H9 (cell line): ENCODE results near the gene NPB. TPM values are rescaled to one million over a fixed set of nuclear protein-coding genes. Genes with fewer than 3 reads are reported as not detected.
A peak's percentile ranks its signal among the peaks of the same experiment; 100 is the strongest.

Source experiments
- DNase-seq: peaks from one replicate; pipeline ENCODE4 v3.0.0-alpha.2; 2017
- H2AFZ ChIP-seq: one replicate; pipeline ENCODE4 v1.6.1; 2013; ENCODE audit warnings: mild to moderate bottlenecking, low read length, control low read depth, moderate library complexity
- H2AK5ac ChIP-seq: 2 replicates; pipeline ENCODE4 v1.6.1; 2013; ENCODE audit warnings: low read length, control low read depth, mixed read lengths; ENCODE audit not compliant: insufficient read length
- H2BK120ac ChIP-seq: one replicate; pipeline ENCODE4 v1.6.1; 2013; ENCODE audit warnings: low read depth, mild to moderate bottlenecking, low read length, control low read depth, inconsistent platforms; ENCODE audit not compliant: poor library complexity, severe bottlenecking
- H2BK12ac ChIP-seq: 2 replicates; pipeline ENCODE4 v1.6.1; 2013; ENCODE audit warnings: low read length, control low read depth, mixed read lengths, low read depth; ENCODE audit not compliant: insufficient read length
- H2BK15ac ChIP-seq: 2 replicates; pipeline ENCODE4 v1.6.1; 2013; ENCODE audit warnings: low read depth, low read length, control low read depth
- H2BK20ac ChIP-seq: one replicate; pipeline ENCODE4 v1.6.1; 2013; ENCODE audit warnings: low read depth, mild to moderate bottlenecking, low read length, control low read depth, inconsistent platforms; ENCODE audit not compliant: poor library complexity, severe bottlenecking
- H2BK5ac ChIP-seq: 2 replicates; pipeline ENCODE4 v1.6.1; 2013; ENCODE audit warnings: low read length, control low read depth, mixed read lengths; ENCODE audit not compliant: insufficient read length
- H3K14ac ChIP-seq: 2 replicates; pipeline ENCODE4 v1.6.1; 2013; ENCODE audit warnings: low read length, control low read depth; ENCODE audit not compliant: insufficient read depth
- H3K18ac ChIP-seq: 2 replicates; pipeline ENCODE4 v1.6.1; 2013; ENCODE audit warnings: low read depth, mild to moderate bottlenecking, mixed read lengths, low read length, control low read depth; ENCODE audit not compliant: insufficient read length
- H3K23ac ChIP-seq: 2 replicates; pipeline ENCODE4 v1.6.1; 2013; ENCODE audit warnings: low read length, control low read depth, mixed read lengths, low read depth; ENCODE audit not compliant: insufficient read length
- H3K23me2 ChIP-seq: 2 replicates; pipeline ENCODE4 v1.6.1; 2013; ENCODE audit warnings: low read depth, mild to moderate bottlenecking, mixed read lengths, low read length, control low read depth; ENCODE audit not compliant: insufficient read length, poor library complexity, severe bottlenecking
- H3K27ac ChIP-seq: 2 replicates; pipeline ENCODE4 v1.5.1; 2013; ENCODE audit warnings: low read length, control low read depth, mixed read lengths, low read depth; ENCODE audit not compliant: insufficient read length
- H3K27me3 ChIP-seq: 2 replicates; pipeline ENCODE4 v1.6.1; 2013; ENCODE audit warnings: low read length, control low read depth, inconsistent platforms; ENCODE audit not compliant: insufficient read depth
- H3K4ac ChIP-seq: 2 replicates; pipeline ENCODE4 v1.6.1; 2013; ENCODE audit warnings: low read depth, mild to moderate bottlenecking, control low read depth, inconsistent platforms, low read length, moderate library complexity
- H3K4me1 ChIP-seq: 2 replicates; pipeline ENCODE4 v1.6.1; 2013; ENCODE audit warnings: low read length, control low read depth, inconsistent platforms; ENCODE audit not compliant: insufficient read depth
- H3K4me2 ChIP-seq: 2 replicates; pipeline ENCODE4 v1.6.1; 2013; ENCODE audit warnings: low read length, control low read depth, mixed read lengths; ENCODE audit not compliant: insufficient read length, insufficient read depth
- H3K56ac ChIP-seq: 2 replicates; pipeline ENCODE4 v1.6.1; 2013; ENCODE audit warnings: low read depth, mild to moderate bottlenecking, mixed read lengths, low read length, control low read depth; ENCODE audit not compliant: insufficient read length
- H3K79me1 ChIP-seq: 2 replicates; pipeline ENCODE4 v1.6.1; 2013; ENCODE audit warnings: low read depth, mild to moderate bottlenecking, moderate library complexity, low read length, control low read depth, inconsistent platforms; ENCODE audit not compliant: insufficient read depth, poor library complexity, severe bottlenecking
- H3K79me2 ChIP-seq: 2 replicates; pipeline ENCODE4 v1.6.1; 2013; ENCODE audit warnings: low read length, control low read depth, inconsistent platforms; ENCODE audit not compliant: insufficient read depth
- H3K9ac ChIP-seq: 2 replicates; pipeline ENCODE4 v1.6.1; 2013; ENCODE audit warnings: low read length, control low read depth, mixed read lengths; ENCODE audit not compliant: insufficient read length; ENCODE audit errors: extremely low read depth
- H3K9me3 ChIP-seq: one replicate; pipeline ENCODE4 v1.6.1; 2013; ENCODE audit warnings: low read depth, low read length, inconsistent platforms; ENCODE audit not compliant: control insufficient read depth
- H3T11ph ChIP-seq: one replicate; pipeline ENCODE4 v1.6.1; 2013; ENCODE audit warnings: mild to moderate bottlenecking, low read length, control low read depth, inconsistent platforms
- H4K20me1 ChIP-seq: one replicate; pipeline ENCODE4 v1.6.1; 2013; ENCODE audit not compliant: control insufficient read depth, insufficient read length, insufficient read depth
- H4K5ac ChIP-seq: 2 replicates; pipeline ENCODE4 v1.6.1; 2013; ENCODE audit warnings: low read depth, mild to moderate bottlenecking, mixed read lengths, low read length, control low read depth; ENCODE audit not compliant: insufficient read length
- H4K8ac ChIP-seq: replicated peaks from 2 replicates; pipeline ENCODE4 v1.6.1; 2013; ENCODE audit warnings: low read length, control low read depth, mixed read lengths, low read depth; ENCODE audit not compliant: insufficient read length
- H4K91ac ChIP-seq: 2 replicates; pipeline ENCODE4 v1.6.1; 2013; ENCODE audit warnings: low read depth, mild to moderate bottlenecking, moderate library complexity, mixed read lengths, low read length, control low read depth; ENCODE audit not compliant: insufficient read length
- H3K27ac Mint-ChIP-seq, 3 experiments: 2 replicates in 2 of 3; 3 replicates in 1 of 3; pipeline ENCODE4 v1.8.0; 2020 to 2021; ENCODE audit warnings: mixed read lengths in 3 of 3, mild to moderate bottlenecking in 1 of 3, moderate library complexity in 1 of 3
- H3K27me3 Mint-ChIP-seq: 2 replicates; pipeline ENCODE4 v1.8.0; 2021; ENCODE audit warnings: low read depth, mild to moderate bottlenecking, moderate library complexity, mixed read lengths
- H3K36me3 Mint-ChIP-seq, 3 experiments: 2 replicates in 2 of 3; 3 replicates in 1 of 3; pipeline ENCODE4 v1.8.0; 2020 to 2021; ENCODE audit warnings: low read depth in 3 of 3, mixed read lengths in 3 of 3; ENCODE audit not compliant: insufficient read depth in 1 of 3
- H3K4me1 Mint-ChIP-seq, 2 experiments: 2 replicates each; pipeline ENCODE4 v1.8.0; 2020; ENCODE audit warnings: mixed read lengths in 2 of 2
- H3K4me3 Mint-ChIP-seq, 2 experiments: 2 replicates in 1 of 2; 3 replicates in 1 of 2; pipeline ENCODE4 v1.8.0; 2020 to 2021; ENCODE audit warnings: mild to moderate bottlenecking in 2 of 2, mixed read lengths in 2 of 2, moderate library complexity in 1 of 2
- H3K9me3 Mint-ChIP-seq, 2 experiments: 2 replicates in 1 of 2; 3 replicates in 1 of 2; pipeline ENCODE4 v1.8.0; 2020; ENCODE audit warnings: mild to moderate bottlenecking in 2 of 2, mixed read lengths in 2 of 2, moderate library complexity in 1 of 2
- CTCF ChIP-seq: fragments of 200-600 bp; sonication (generic); conservative IDR thresholded peaks from 3 replicates; pipeline ENCODE4 v1.8.0; 2021; ENCODE audit warnings: antibody characterized with exemption, mild to moderate bottlenecking
- WGBS: extraction: QIAGEN DNeasy Blood & Tissue Kit; methylation state at CpG from one replicate; pipeline ENCODE4 v1.1.7; 2013; ENCODE audit warnings: missing lambda C conversion rate, low lambda C conversion rate, mixed read lengths; ENCODE audit not compliant: insufficient read length; ENCODE audit errors: extremely low coverage; 5-methylcytosine and 5-hydroxymethylcytosine counted together
- total RNA-seq: library from RNA; stranded (reverse); gene quantifications from 2 replicates; pipeline ENCODE4 v1.2.1, GENCODE V29; 2021

The NPB gene
- total RNA-seq, 1 experiment from 2014 or later = 2.1 TPM

DNA sequence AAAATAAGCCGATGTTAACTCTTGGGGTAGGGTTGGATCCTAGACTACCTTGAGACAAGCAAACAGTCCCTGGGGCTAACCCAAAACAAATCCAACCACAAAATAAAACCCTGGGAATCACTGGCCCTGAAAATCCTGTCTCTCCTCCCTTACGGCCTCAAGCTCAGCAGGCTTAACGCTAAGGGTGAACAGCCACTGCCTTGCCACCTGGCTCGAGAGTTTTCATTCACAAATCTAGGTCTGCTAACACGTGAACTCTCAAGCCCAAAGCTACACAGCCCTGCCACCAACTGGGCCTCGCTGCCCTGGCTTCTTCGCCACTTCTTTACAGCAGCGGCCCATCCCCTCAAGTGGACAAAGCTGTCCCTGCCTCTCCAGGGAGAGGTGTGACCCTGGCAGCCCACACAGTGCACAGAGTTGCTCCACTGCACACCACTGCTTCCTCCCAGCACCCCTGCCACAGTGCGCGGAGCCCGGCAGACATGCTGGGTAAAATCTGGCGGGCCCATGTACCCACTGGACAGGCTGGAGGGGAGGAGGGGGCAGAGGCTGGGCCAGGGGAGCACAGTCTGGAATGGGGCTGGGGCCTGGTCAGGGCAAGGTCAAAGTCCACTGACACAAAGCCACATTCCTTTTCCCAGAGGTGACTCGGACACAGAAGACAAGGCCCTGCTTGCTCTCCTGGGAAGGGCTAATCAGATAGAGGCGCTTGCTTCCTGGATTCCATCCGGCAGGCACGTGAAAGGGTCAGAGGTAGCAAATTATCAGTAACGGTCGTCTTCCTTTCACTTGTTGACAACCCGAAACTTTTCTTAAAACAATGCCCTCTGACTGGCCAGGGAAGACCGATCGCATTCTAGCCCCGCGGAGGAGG, 8.2 kb downstream of the NPB start:
- no peak for DNase-seq
- no peaks in the 10 kb centered on the region for H3K9me3 Mint-ChIP-seq

More for the DNA sequence above, 8.2 kb downstream of the NPB start:
- H3K4me2 ChIP-seq = peak overlapping the region; percentile 48
- H2BK15ac ChIP-seq = no peak overlapping the region
- H3K27me3 ChIP-seq = no peaks in the 10 kb centered on the region
- H4K91ac ChIP-seq = no peak overlapping the region
- H3K4me3 Mint-ChIP-seq = peak overlapping the region; percentile 79 to 92
- H3K18ac ChIP-seq = no peak overlapping the region
- H2BK20ac ChIP-seq = no peak overlapping the region
- H2AK5ac ChIP-seq = no peak overlapping the region
- H3K4me1 Mint-ChIP-seq = peaks cover 0 to 2% of the 10 kb centered on the region in 2 experiments; a peak in 2 of 4 replicates
- no peak overlapping the region for H3K23ac ChIP-seq
- H3K79me2 ChIP-seq = no peaks in the 10 kb centered on the region
- no peak overlapping the region for H3K14ac ChIP-seq
- H3K27me3 Mint-ChIP-seq = no peaks in the 10 kb centered on the region
- H4K5ac ChIP-seq = no peak overlapping the region
- no peak overlapping the region for H2AFZ ChIP-seq
- H2BK120ac ChIP-seq = no peak overlapping the region
- no peak overlapping the region for H3K4ac ChIP-seq
- no peak overlapping the region for H3K56ac ChIP-seq
- H3T11ph ChIP-seq = no peak overlapping the region
- no peaks in the 10 kb centered on the region for H4K20me1 ChIP-seq
- no peaks in the 10 kb centered on the region for H3K4me1 ChIP-seq
- WGBS = no CpG with 5 or more reads among the region's 23 CpGs
- no peak overlapping the region for H3K27ac ChIP-seq
- TF ChIP-seq CTCF = no peak
- no peaks in the 10 kb centered on the region for H3K79me1 ChIP-seq
- peaks cover 15 to 34% (median 27%) of the 10 kb centered on the region in 3 experiments; a peak in 6 of 7 replicates for H3K36me3 Mint-ChIP-seq
- peaks cover 6% of the 10 kb centered on the region for H3K23me2 ChIP-seq
- H2BK5ac ChIP-seq = no peak overlapping the region
- no peak overlapping the region for H3K27ac Mint-ChIP-seq
- no peaks in the 10 kb centered on the region for H3K9me3 ChIP-seq
- peak overlapping the region; percentile 21 for H3K9ac ChIP-seq
- H4K8ac ChIP-seq = no peak overlapping the region
- H2BK12ac ChIP-seq = no peak overlapping the region
